NCI-H1105 treated with DMSO at 0.1 percent for 48 hours (cell line): ENCODE results near the gene WFIKKN2.

Experiments used
- DNase-seq: peaks from one replicate; lab custom pipeline; 2025; lab: John Stamatoyannopoulos, UW

WFIKKN2 gene

DNA sequence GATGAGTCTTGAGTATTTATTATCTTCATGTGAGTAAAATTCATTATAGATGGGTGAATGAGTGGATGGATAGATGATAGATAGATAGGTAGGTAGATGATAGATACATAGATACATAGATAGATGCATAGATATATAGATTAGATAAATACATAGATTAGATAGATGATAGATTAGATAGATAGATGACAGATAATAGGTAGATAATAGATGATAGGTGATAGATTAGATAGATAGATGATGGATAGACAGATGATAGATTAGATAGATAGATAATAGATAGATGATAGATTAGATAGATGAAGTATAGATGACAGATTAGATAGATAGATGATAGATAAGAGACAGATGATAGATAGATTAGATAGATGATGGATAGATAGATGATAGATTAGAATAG, 21.8 kb upstream of the WFIKKN2 start:
- DNase-seq = no peak

GRCh38 chr17:50815400-50815799, 20.0 kb upstream of the WFIKKN2 start:
- no peak for DNase-seq

DNA sequence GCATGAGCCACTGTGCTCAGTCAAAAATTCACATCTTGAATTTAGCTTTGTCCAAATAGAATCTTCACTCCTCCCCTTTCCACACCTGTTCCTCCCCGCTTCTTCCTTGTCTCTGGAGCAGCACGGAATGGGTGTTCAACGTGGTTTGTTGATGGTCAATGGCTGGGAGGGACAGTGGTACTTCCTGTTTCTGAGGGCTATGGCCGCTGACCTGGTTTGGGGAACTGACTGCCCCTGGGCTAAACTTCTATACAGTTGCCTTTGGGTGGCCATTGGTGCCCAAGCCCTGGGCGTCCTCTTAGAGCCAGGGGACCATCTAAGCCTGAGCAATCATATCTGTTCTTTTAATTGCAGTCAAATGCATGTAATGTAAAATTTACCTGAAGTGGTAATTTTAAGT, 19.1 kb upstream of the WFIKKN2 start:
- no peak for DNase-seq

DNA sequence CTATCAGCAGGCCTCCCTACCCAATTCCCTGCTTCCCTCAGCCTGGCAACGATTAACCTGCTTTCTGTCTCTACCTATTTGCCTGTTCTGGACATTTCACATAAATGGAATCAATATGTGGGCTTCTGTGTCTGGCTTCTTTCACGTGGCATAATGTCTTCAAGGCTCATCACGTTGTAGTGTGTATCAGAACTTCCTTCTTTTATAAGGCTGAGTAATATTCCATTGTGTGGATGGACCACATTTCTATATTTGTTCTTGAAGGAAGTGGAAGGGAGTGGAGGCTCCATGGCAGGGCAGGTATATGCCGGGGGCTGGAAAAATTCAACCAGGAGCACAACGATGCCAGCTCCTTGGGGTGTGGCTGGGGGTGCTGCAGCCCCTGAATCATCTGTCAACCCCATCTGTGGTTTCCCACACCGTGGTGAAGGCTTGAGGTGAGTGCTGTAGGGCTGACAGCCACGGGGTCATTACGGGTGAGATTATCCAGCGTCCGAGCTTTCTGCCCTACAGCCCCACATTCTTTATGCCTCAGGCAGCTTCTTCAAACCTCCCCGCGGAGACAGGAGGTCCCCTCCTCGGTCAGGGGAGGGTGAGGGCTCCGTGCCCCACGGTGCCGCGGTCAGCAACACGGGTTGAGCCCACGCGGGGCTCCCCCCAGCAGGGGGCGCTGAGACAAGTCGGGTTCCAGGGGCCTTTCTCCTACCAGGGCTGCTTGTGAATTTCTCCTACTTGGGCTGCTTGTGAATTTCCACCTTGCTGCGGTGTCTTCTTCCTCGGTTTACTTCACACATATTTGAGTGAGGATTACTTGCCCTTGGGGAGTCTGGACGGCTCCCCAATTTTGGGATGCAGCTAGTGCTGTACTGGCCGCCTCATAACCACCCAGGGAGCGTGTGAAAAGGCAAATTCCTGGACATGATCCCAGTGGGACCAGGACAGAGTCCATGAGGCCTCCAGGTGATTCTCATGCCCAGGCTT, 18.3 kb upstream of the WFIKKN2 start:
- no peak for DNase-seq

GRCh38 chr17:50817838-50818237, 17.5 kb upstream of the WFIKKN2 start:
- no peak for DNase-seq

DNA sequence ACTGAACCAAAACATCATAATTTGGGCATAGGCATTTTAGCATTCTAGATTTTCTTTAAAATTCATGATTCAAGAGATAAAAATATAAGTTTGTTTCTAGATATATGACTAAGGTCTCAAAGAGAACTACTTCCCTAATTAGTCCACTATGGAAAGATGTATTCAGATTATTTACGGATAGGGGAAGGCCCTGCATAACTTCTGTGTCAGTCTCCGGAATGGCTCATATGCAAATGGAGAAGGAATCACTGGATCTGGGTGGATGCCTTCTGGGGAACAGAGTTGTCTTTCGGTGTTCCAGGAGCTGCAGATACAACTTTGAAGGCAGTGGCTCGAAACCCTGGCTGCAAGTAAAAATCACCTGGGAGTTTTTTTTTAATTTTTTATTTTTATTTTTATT, 17.1 kb upstream of the WFIKKN2 start:
- no peak for DNase-seq

- no peak for DNase-seq
Observed at GRCh38 chr17:50818921-50819657, 16.3 kb upstream of the WFIKKN2 start.

DNA sequence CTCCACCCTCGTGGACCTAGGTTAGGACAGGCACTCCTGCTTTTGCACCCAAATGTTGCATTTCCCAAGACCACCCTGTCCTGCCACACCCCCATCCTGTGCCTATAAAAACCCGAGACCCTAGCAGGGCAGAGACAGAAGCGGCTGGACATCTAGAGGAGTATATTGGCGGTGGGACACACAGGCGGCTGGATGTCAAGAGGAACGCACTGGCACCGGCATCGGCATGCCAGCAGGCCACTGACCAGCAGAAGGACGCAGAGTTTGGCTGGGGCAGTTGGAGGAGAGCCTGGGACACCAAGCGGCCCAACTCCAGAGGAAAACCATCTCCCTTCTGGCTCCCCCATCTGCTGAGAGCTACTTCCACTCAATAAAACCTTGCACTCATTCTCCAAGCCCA, 14.7 kb upstream of the WFIKKN2 start:
- no peak for DNase-seq

DNA sequence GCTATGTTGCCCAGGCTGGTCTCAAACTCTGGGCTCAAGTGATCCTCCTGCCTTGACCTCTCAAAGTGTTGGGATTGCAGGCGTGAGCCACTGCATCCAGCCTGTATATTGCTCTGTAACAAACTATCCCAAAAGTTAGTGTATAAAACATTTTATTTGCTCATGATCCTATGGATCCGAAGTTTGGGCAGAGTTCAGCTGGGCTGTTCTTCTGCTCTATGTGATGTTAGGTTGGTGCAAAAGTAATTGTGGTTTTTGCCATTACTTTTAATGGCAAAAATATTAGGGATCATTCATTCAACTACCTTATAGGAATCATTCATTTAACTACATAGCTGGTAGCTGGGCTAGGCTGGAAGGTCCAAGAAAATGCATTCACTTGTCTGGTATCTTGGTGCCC, 12.8 kb upstream of the WFIKKN2 start:
- no peak for DNase-seq

- DNase-seq = no peak
Observed at GRCh38 chr17:50824429-50824828, 11.0 kb upstream of the WFIKKN2 start.

DNA sequence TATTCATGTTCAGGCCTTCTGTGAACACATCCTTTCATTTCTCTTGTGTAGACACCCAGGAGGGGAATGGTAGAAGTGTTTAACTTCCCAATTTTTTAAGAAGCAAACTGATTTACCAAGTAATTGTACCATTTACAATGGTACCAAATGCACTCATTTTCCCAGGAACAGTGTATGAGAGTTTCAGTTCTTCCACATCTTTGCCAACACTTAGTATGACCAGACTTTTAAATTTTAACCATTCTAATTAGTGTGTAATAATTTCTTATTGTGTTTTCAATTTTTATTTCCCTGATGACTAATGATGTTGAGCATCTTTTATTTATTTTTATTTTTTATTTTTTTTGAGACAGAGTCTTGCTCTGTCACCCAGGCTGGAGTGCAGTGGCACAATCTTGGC, 10.2 kb upstream of the WFIKKN2 start:
- no peak for DNase-seq

GRCh38 chr17:50828508-50829170, 6.7 kb upstream of the WFIKKN2 start:
- no peak for DNase-seq

GRCh38 chr17:50829332-50829731, 6.1 kb upstream of the WFIKKN2 start:
- no peak for DNase-seq

DNA sequence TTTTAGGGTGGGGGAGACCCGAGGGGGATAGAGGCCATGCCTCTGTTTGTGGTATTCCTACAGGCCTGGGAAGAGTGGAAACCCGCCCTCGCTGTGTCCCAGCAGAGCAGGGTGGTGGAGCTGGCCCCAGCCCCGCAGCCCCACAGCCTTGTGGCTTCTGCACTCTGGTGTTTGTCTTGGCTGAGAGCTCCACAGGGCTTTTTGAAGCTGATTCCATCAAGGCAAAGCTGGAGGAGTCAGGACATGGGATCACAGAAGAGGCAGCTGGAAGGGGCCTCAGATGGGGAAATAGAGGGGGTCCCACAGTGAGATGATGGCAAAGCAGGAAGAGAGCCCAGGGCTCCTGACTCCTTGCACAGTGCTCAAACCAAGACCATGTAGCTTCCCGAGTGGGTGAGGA, 5.0 kb upstream of the WFIKKN2 start:
- DNase-seq = no peak

GRCh38 chr17:50830994-50831393, 4.4 kb upstream of the WFIKKN2 start:
- DNase-seq = no peak

DNA sequence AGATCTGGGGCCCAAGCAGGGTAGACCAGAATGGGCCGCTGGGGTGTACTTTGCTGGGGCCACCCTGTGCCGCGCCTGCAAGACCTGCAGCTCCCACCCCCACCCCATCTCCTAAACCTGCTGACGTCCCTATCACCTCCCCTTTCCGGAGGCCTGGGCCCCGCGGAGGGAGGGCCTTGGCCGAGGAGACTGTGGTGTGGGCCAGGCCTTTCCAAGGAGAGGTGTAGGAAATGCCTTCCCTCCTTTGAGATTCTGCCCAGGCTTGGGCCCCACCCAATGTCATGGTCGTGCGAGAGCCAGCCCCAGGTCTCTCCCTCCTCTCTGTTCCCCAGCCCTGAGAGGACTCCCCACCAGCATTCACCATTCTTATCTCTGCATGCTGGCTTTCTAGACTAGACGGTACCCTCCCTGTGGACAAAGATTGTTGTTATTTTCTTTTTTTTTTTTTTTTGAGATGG, 3.9 kb upstream of the WFIKKN2 start:
- DNase-seq = no peak

DNA sequence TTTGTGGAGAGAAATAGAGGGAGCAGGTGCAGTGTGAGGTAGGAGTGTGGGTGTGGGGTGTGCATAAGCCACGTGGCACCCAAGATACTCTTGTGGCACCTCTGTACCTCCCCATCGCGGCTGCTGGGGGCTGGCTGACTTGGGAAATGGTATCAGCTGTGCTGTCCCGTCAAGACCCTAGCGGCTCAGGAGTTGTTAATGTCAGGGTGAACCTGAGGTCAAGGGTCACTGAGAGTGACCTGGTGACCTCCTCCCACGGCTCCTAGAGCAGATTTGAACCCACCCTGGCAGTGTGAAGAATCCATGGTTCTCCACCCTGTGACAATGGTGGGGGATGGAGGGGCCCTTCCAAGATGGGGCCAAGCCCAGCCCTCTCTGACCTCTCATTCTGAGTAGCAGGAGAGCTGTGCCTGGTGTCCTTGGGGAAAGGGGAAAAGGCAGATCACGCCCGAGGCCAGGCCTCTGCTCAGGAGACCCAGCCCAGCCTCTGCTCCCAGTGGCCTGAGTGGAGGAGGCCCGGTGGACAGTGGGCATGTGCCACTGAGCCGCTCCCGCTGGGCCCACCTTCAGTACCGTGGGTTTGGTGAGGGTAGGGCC, 3.0 kb upstream of the WFIKKN2 start:
- no peak for DNase-seq

DNA sequence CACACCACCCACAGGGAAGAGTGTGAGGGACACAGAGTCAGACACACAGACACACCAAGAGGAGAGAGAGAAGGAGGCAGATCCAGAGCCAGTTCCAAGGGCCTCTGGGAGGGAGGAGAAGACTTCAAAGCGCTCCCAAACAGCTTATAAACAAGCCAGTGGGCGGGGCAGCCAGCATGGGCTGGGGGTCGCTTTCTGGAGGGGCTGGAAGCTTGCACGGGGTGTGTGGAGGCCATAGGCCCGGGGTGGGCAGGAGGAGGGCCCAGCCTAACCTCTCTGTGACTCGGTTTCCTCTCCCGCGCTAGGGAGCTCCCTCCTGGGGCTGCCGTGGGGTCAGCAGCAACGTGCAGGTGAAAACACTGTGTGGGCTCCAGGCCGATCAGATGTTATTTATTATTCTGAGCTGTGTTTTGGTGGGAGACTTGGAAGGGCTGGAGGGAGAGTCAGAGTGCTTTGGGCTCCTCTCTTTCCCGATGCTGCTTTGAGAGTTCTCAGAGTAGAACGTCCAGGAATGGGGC, 2.5 kb upstream of the WFIKKN2 start:
- no peak for DNase-seq

DNA sequence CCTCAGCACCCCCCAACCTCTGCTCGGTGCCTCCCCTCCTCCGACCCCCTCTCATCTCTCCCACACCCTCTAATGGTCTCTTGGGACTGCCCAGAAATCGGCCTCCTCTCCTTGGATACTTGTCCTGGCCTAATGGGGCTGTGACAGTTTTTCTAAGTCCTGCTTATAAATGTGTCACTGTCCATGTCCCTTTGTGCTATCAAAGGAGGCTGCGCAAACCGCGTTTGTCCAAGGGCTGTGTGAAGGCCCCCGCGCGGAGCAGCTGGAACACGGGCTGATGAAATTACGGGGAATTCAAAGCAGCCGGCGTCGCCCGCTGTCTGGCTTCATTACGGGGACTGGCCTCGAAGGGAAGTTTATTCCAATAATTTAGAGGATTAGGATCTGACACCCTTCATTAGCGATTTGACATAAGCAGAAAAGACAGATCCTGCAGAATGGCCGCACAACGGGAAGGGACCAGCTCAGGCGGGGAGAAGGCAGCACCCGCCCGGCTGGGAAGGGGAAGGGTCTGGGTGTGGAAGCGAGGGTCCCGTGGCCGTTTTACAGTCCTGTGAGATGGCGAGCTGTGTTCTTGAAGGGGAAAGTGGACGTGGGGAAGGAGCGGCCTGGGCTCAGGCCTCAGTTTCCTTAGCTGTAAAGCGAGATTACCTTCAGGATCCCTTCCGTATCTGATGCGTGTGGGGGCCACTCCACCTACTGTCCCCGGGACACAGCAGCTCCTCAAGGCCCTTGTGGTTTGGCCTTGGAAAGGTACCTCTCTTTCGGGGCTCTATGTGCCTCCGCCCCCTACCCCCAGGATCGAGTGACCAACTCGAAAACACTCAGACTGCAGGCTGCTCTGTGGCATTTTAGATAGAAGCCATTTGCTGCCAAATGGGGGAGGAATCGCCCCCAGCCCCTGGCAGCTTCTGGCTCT, 1.6 kb upstream of the WFIKKN2 start:
- no peak for DNase-seq

- no peak for DNase-seq
Observed at GRCh38 chr17:50834429-50835300, 721 bp upstream of the WFIKKN2 start.
